MV-4-11 (cell line): ENCODE measurements around the gene CDKN1B.
A peak's percentile ranks its signal among the peaks of the same experiment; 100 is the strongest.

Experiments used
- DNase-seq: peaks from one replicate; lab custom pipeline; 2025; lab: John Stamatoyannopoulos, UW

Gene CDKN1B

DNA sequence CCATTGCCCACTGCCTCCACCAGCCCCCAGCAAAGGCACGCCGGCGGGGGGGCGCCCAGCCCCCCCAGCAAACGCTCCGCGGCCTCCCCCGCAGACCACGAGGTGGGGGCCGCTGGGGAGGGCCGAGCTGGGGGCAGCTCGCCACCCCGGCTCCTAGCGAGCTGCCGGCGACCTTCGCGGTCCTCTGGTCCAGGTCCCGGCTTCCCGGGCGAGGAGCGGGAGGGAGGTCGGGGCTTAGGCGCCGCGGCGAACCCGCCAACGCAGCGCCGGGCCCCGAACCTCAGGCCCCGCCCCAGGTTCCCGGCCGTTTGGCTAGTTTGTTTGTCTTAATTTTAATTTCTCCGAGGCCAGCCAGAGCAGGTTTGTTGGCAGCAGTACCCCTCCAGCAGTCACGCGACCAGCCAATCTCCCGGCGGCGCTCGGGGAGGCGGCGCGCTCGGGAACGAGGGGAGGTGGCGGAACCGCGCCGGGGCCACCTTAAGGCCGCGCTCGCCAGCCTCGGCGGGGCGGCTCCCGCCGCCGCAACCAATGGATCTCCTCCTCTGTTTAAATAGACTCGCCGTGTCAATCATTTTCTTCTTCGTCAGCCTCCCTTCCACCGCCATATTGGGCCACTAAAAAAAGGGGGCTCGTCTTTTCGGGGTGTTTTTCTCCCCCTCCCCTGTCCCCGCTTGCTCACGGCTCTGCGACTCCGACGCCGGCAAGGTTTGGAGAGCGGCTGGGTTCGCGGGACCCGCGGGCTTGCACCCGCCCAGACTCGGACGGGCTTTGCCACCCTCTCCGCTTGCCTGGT is at the start of gene CDKN1B:
TSS of gene CDKN1B (plus strand) at position 576 of the 793 bp plus-strand sequence. CDS start 472 bp downstream, outside the sequence.
- peak; percentile 84 for DNase-seq

DNA sequence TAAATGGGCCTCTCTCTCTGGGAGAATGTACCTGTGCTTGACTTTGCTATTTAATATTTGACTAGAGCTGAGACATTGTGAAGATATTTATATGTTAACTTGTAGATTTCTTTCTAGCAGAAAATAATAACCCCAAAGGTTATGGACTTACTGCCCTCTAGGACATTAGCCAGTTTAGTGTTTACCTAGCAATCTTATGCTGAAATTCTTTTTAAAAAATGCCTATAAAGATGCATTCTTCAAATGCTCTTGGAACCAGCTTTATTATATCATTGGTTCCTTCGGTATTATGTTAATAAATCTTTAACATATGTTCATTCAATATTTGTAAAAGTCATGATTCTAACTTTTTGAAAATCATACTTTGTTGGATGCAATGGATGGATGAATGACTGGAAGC is 49.2 kb upstream of the CDKN1B start:
- no peak for DNase-seq

DNA sequence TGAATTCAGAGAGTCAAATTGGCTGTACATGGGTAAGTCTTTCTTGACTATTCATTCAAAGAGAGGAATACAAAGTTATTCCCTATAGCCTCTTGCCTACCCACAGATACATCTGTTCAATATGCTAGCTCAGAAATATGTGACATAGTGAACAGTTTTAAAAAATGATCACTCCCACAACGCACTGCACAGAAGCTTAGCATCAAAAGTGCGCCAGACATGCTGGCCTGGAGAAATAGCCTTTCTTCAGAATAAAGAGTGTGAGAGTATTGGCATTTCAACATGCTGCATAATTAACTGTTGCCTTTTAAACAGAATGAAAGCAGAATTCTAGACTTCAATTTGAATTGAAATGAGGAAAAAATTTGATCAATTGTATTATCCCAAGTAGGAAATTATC is 48.1 kb upstream of the CDKN1B start:
- DNase-seq, result no peak

DNA sequence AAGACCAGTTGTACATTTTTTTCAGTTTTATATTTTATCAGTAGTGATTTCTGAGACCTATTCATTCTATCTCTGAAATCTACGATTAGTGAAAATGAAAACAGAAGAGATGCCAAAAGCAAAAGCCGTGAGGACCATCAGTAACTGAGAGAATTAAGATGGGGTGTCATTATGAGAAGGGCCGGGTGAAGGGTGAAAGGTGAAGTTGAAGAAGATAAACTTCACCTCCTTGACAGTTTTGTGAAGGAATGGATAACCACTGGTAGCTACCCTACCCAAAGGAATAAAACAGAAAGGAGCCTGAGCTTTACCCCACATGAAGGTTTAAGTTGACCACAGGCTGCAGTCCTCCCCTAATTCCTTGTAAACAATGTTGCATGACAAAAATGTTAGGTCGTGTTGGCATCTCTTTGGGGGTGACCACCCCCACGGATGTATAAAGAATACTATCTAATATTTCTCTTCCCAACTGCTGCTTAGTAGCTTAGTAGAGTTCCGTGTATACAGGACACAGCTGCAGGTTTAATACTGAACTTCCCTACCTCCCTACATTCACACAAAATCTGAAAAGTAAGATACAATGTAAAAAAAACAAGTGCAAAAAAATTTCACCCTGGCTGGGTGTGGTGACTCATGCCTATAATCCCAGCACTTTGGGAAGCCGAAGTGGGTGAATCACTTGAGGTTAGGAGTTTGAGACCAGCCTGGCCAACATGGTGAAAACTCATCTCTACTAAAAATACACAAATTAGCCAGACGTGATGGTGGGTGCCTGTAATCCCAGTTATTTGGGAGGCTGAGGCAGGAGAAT is 45.1 kb upstream of the CDKN1B start:
- peak; percentile 67 for DNase-seq

DNA sequence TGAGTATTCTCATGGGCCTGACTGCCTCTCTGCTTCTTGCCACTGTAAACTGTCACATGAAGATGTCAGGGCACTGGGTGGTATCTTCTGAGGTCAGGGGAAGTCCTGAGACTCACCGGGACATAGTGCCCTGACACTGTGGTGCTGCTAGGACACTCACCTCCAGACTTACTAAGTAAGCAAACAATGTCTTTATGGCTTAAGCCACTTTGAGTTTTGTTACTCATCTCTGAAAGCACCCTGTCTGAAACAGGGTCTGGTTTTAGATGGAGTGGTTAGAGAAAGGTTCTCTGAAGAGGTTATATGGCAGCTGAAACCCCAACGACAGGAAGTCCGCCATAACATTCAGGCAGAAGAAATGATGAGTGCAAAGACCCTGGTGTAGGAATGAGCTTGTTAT is 43.9 kb upstream of the CDKN1B start:
- DNase-seq, result no peak

DNA sequence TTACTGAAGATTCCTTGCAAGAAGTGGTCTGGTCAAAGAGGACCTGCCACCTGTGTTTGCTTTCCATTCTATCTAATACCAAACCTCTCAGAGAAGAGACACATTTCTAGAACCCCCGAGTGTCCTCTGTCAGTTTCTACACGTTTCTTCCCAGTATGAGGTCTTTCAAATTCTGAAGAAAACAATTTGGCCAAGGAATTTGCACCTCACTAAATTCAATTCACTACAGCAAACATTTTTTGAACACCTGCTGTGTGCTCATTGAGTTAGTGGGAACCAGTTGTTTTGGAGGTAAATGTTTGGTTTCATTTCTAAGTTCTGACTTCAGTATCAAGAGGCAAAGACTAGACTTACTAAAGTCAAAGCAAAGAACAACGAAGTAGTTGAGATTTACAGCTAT is 40.6 kb upstream of the CDKN1B start:
- no peak for DNase-seq

DNA sequence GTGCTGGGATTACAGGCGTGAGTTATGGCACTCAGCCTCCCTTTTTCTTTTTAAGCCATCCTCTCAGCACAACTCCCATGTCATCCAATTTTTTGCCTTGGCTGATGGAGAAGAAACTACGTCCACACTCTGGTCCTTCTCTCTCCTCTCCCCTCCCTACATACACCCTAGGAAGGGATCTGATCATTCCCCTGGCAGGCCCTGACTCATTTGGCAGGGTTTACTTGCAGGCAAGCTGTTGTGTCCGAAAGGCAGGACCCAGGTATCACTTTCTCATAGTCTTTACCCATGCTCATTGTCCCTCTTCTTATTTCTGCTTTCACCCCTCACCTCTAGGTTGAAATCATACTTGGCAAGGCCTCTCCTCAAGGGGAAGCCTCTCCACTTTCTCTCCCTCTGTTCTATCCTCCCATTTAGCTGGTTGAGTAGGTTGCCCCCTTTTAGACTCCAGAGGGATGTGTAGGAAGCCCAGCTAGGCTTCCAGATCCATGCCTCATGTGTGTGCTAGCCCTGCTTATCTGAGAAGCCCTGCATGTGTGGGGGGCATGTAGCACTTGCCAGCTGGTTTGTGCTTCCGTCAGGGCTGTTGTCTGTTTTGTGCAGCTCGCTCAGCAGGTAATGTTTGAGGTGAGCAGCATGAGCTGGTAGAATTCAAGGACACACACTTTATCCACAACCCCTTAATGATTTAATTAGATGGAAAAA is 36.0 kb upstream of the CDKN1B start:
- DNase-seq, result no peak

DNA sequence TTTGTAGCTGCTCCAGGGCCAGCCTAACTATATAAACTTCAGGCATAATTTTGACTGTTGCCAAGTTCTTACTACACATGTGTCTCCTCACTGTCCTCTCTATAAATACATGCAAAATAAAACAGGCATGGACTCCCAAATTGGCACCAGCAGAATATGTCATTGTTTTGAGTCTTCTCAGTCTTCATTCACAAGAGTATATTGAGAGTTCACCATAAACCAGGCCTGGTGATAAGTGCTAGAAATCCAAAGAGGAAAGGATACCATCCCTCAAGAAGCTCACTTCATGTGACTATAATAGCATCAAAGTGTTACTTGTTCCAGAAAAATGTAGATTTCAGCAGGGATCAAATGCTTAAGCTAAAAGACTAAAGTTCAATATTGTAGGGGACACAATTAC is 34.9 kb upstream of the CDKN1B start:
- DNase-seq, result no peak

DNA sequence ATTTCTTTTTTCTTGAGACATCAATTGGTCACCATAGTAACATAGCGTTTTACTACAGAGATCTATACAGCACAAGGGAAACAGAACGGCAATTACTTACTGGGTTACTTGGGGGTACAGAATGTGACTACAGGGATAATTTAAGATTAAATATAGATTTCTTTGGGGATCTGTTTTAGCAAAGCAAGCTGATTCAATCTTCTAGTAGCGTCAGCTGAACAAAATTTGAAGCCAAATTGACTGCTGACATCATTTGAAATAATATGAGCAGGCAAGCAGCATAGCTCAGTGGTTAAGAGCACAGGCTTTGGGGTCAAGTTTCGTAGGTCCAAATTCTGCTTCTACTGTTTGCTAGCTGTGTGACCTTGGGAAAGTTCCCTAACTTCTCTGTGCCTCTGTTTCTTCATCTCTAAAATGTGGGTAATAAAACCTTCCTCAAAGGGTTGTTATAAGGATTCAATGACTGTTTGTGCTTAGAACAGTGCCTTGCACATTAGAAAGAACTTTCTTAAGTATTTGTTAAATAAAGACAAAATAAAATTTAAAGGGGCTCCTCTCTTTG is 34.0 kb upstream of the CDKN1B start:
- no peak for DNase-seq

DNA sequence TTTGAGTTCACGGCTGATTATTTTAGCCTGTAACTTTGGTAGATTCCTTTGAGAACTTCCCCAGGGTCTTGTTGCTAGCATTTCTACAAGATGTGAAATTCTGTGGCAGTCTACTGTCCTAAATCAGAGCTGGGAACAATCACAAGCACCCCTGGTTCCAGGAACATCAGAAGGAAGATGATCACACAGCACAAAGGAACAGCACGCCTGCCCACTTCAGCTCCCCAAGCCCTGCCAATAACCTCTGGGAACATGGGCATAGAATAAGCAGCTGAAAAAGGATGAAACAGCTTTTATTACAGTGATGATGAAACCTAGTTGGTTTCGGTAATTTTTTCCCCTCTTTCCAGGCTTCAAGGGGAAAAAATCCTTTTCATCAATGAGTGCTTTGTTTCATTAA is 33.4 kb upstream of the CDKN1B start:
- DNase-seq, result no peak

DNA sequence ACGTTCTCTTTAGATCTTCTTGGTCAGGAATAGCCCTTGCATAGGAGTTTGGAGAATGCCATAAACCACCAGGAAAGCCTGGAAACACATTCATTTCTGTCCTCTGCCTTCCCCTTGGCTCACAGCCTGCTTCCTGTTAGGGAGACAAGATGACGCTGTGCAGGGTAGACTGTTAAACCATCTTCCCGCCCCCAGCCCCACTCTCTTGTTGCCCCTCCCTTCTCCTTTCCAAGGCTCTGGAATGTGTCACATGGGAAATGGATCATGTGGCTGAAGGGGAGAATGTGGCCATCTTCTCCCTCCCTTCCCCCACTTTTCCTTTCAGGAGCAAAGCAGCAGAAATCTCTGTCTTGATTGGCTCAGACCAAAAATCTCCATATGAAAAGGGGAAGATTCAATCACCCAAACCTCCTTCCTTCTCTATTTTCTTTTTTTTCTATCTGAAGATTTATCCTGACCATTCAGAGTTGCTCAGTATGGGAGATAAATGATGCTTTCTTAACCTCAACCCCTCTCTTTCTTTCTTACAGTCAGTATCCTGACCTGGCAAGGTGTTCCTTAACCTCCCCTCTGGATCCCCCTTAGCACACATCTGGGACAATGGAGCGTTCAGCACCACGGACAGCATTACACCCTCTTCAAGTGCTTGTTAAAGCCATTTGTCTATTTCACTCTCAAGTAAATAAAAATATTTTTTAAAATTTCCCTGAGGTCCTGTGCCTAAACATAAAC is 32.6 kb upstream of the CDKN1B start:
- peak; percentile 4 for DNase-seq

DNA sequence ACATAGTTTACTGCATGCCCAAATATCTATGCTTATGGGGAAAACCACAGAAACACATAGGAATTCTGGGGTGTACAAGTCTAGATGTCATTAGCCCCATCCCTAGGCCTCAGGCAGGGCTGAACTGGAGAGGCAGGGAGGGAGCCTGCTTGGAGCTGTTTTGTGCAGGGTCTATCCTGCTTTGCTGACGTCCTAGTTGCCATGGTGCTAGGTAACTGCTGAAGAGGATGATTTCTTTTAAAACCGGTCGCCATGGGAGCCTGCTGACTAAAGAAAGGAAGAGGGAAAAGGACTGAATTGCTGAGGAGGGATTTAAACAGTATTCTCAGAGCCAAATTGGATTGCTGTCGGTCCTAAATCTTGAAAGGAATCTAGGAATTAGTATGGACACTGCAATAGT is 31.9 kb upstream of the CDKN1B start:
- DNase-seq, result no peak

DNA sequence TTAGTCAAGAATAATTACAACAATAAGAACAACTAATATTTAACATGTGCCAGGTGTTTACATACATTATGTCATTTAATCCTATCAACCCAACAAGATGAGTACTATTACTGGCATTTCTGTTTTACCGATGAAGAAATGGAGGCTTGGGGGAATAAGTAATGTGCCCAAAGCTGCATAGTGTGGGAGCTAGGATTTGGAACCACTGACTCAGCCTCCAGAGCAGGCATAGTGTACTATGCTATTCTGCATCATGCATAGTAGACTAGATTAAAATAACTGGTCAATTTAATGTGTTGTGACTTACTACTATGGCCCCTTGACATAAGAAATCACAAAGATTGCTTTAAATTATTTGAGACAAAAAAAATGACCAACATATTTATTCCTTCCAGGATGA is 30.7 kb upstream of the CDKN1B start:
- DNase-seq, result no peak

DNA sequence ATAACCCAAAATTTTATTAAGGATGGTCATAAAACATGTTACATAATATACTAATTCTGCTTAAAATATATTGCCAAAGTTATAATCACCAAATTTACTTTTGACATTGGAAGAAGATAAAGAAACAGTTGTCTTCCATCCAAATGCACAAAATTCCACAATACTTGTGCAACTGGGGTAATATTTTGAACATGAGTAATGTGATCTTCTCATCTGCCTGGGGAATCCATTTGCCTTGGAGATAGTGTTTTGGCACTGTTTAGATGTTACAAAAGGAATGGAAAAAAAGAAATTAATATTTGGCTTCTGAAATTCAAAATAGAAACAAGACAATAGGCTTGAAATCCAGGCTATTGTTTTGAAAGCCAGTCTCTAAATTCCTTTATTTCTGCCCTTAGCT is 30.2 kb upstream of the CDKN1B start:
- DNase-seq, result no peak

DNA sequence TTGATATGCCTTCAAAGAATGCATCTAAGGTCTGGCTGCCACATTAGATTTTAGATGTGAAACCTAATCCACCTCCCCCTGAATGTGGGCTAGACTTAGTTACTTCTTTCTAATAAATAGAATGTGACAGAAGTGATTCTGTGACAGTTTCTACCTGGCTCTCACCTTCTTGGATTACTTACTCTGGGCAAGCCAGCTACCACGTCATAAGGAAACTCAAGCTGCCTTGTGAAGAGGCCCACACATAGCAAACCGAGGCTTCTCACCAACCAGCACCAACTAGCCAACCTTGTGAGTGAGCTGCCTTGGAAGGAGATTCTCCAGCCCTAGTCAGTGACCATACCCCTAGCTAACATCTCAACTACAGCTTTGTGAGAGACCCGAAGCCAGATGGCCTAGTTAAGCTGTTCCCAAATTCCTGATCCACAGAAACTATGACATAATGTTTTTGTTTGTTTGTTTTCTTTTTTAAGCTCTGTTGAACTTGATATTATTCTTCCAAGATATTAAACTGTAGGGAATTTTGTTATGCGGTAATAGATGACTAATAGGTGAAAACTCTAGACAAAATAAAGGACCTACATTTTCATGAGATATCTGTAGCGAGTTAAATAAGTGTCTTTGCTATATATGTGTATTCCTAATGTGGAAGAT is 27.4 kb upstream of the CDKN1B start:
- no peak for DNase-seq

DNA sequence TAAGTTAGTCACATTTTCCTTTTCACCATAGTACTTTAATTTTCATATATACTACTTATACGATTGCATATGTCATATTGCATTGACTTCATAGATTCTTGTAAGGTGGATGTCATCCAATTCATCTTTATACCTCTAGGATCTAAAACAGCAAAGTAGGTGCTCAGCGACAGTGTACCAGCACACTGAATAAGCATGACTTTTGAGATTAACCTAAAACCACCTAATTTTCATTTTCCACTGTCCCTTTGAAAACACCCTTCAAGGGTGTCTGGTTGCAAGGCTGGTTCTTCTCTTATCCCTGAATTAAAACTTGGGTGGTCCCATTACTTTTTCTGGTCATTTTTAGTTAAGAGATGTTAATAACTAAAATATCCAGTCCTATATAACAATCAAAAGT is 25.6 kb upstream of the CDKN1B start:
- DNase-seq, result no peak

DNA sequence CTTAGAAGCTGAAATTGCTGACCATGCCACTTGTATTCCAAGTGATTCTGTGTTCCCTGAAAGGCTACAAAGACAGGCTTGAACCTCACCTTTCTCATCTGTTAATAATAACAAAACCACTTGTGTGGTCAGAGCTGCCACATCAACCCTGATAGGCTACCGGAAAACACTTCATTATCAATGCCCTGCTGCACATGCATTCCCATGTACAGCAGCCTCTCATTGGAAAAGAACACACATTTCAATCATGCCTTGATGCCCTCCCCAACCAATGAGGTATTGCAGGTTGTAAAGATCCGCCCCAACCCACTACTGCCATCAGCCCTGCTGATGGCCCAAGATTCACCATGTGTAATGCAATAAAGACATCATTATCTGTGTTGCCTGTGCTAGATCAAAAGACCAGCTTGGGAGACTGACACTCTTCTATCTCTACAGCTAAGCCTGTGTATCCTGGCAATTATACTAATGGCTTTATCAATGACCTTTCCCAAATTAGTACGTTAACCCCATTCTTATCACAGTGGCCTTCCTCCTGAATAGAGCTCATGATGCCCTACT is 24.0 kb upstream of the CDKN1B start:
- DNase-seq, result no peak

DNA sequence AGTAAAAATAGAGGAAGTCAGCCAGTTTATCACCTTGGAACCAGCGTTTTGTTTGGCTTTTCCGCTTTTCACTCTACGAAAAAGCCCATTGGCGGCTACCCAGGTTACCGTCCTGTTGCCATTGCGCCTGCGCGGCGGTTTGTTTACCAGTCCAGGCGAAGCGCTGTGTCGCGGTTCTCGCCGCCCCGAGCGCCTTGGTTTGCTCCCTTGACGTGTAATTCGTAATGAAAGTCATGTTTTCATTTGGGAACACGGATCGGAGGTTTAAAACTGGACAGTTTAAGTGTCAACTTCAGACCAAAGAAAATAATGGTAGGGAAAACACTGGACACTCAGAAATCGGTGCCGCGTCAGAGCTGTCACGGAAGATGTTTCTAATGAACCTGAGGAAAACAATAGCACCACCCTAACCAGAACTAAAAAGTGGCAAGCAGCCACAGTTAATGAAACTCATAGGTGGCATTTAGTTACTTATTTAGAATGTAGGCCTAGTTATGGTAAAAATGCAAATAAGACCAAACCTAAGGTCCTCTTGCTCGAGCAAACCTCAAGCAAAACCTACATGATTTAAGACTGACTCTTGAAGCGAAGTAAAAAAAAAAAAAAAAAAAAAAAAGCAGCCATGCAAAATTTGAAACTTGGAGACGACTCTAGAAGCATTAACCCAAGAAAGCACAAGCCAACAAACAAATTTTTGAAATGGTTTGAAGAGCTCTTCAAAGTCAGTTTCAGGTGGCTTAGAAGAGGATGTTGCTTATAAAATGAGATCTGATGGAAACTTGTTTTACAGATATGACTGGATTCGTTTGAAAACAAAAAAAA is 20.4 kb upstream of the CDKN1B start:
- peak; percentile 87 for DNase-seq

DNA sequence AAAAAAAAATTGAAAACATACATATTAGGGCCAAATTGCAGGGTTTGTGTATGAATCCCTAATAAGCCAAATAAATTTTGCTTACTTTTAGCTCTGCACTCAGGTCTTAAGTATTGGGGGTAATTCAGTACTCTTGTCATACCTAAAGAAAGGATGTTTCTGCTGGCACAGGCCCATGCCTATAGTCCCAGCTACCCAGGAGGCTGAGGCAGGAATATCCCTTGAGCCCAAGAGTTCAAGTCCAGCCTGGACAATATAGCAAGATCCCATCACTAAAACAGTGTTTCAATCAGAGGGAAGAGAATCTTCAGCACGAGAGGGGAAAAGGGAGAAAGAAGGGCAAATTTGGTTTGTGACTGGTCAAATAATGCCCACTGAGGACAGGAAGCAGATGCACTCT is 17.8 kb upstream of the CDKN1B start:
- no peak for DNase-seq

DNA sequence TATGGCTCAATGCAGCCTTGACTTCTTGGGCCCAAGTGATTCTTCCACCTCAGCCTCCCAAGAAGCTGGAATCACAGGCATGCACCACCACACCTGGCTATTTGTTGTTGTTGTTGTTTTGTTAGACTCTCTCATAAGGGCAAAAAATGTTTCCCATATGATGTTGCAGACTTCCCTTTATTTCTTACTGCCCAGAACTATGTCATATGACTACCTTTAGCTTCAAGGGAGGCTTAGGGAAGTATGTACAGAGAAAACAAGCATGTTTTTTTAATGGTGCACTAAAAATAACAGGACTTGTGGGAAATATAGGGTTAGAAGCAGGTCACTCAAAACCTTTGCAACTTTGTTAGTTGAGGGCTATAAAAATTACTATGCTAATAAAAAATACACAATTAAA is 16.9 kb upstream of the CDKN1B start:
- DNase-seq, result peak; percentile 42
